SU-DHL-6 (cell line): ENCODE measurements around the gene TC2N.

ENCODE experiments used
- CTCF ChIP-seq: fragments of 200-600 bp; sonication (generic); IDR thresholded peaks from one replicate; pipeline ENCODE4 v1.5.1; 2017; ENCODE audit warnings: antibody characterized with exemption, mild to moderate bottlenecking, low read length, moderate library complexity; ENCODE audit not compliant: insufficient read depth, poor library complexity, severe bottlenecking
- EZH2phosphoT487 ChIP-seq: fragments of 200-600 bp; sonication (generic), shearing (Covaris generic); conservative IDR thresholded peaks from 2 replicates; pipeline ENCODE4 v1.6.1; 2018; ENCODE audit warnings: mild to moderate bottlenecking, antibody characterized with exemption, low read length, moderate library complexity, mixed read lengths

- TF ChIP-seq CTCF: no peak
- TF ChIP-seq EZH2phosphoT487: no peak
Observed at GRCh38 chr14:91877376-91877915, 10.1 kb upstream of the TC2N start.
